Heart right ventricle (tissue), 16 donors: ENCODE measurements around the gene SETD1B. TPM values are rescaled to one million over a fixed set of nuclear protein-coding genes. Genes with fewer than 3 reads are reported as not detected.
"Not testable (repeated sequence)": the region's sequence is repeated elsewhere in the genome, so short reads cannot be mapped to it uniquely, and the experiment has no call there.

Source experiments
- ATAC-seq, 8 donors: fragments of 200-7000 bp; cut with Tn5 transposase; one replicate each; pipeline ENCODE4 v1.9.1; 2020; ENCODE audit warnings: mild to moderate bottlenecking in 8 of 8, moderate library complexity in 8 of 8, moderate number of reproducible peaks in 1 of 8
- DNase-seq, 2 donors: peaks; one replicate each; pipeline ENCODE4 v3.0.0-alpha.2; 2020
- H3K27ac ChIP-seq, 10 donors: fragments of 200-600 bp; sonication (generic) in 2 of 10; one replicate each; pipeline versions ENCODE4 v1.5.0 to v1.8.0; 2020 to 2022; ENCODE audit warnings: mild to moderate bottlenecking in 3 of 10
- H3K27me3 ChIP-seq, 7 donors: fragments of 200-600 bp; one replicate each; pipeline ENCODE4 v1.8.0; 2021 to 2022; ENCODE audit warnings: mild to moderate bottlenecking in 2 of 7
- H3K36me3 ChIP-seq, 9 donors: fragments of 200-600 bp; sonication (generic) in 1 of 9; one replicate each; pipeline versions ENCODE4 v1.5.0 to v1.8.0; 2020 to 2022; ENCODE audit warnings: mild to moderate bottlenecking in 2 of 9
- H3K4me1 ChIP-seq, 9 donors: fragments of 200-600 bp; sonication (generic) in 1 of 9; one replicate each; pipeline versions ENCODE4 v1.5.0 to v1.8.0; 2020 to 2022; ENCODE audit warnings: mild to moderate bottlenecking in 4 of 9
- H3K4me3 ChIP-seq, 10 donors: fragments of 200-600 bp; sonication (generic) in 2 of 10; one replicate each; pipeline versions ENCODE4 v1.5.0 to v1.8.0; 2020 to 2022; ENCODE audit warnings: mild to moderate bottlenecking in 7 of 10, moderate library complexity in 2 of 10
- H3K9me3 ChIP-seq, 11 donors: fragments of 200-600 bp in 10 of 11; sonication (generic) in 2 of 11; one replicate each; pipeline versions ENCODE4 v1.5.0 to v1.8.0; 2013 to 2022; ENCODE audit warnings: mild to moderate bottlenecking in 2 of 11, control low read depth in 1 of 11, moderate library complexity in 1 of 11
- CTCF ChIP-seq, 9 donors: fragments of 200-600 bp; sonication (generic) in 2 of 9; IDR thresholded peaks; one replicate each; pipeline versions ENCODE4 v1.5.0 to v1.8.0; 2021 to 2022; ENCODE audit warnings: antibody characterized with exemption in 9 of 9, mild to moderate bottlenecking in 5 of 9, moderate library complexity in 1 of 9
- WGBS, 2 donors: extraction: QIAGEN DNeasy Blood & Tissue Kit; methylation state at CpG; one replicate each; pipeline ENCODE4 v1.1.7; 2013; ENCODE audit warnings: inconsistent platforms in 1 of 2; 5-methylcytosine and 5-hydroxymethylcytosine counted together
- intact Hi-C, 10 donors: fragments of 100-400 bp; cut with DNase I; formaldehyde crosslinking; loops; one replicate each; pipeline versions ENCODE4 v1.11.1 to v1.14.2; 2022
- long read RNA-seq, 3 donors: library from polyadenylated mRNA; unstranded; transcript quantifications; one replicate each; pipeline ENCODE4 v2.0.0, GENCODE V29; 2020 to 2021
- polyA plus RNA-seq, 2 donors: library from polyadenylated mRNA; stranded (reverse); fragments of 200-250 nt; gene quantifications; one replicate each; pipeline ENCODE4 v1.2.3, GENCODE V29; 2013
- total RNA-seq, 10 donors: library from RNA; stranded (reverse); fragmentation: NEBNext Ultra II Directional in 3 of 10; extraction: Animal tissue kit (Norgen Biotek cat#: 25700) in 3 of 10; gene quantifications; one replicate each; pipeline versions ENCODE4 v1.2.1 to v1.2.4, GENCODE V29; 2021 to 2023
- donor health status: Arrhythmogenic right ventricular cardiomyopathy.
- donor health status: ischemic (EF 13 %, LVEDD 7.1; RV severe dilation, severe dysfunction).
- donor health status: healthy with polysubstance abuse.
- donor health status: DM: no; HTN: yes; CAD: no.
- donor health status: DM: no; HTN: no; CAD: no.
- donor health status: ischemic (EF 25% LVEDD 6.9; RV normal size, moderate dysfunction).
- donor health status: ischemic (EF 25% LVEDD 5.7; RV mildly dilated, moderate dysfunction).
- donor health status: healthy.
- donor health status: DM: yes; HTN: yes; CAD: no.
- donor health status: Ischemic cardiomyopathy.
- donor health status: ischemic (EF 35%, LVEDD 5.7; RV mildly dilated, moderate dysfunction).
- donor health status: nonischemic (EF 11% LVEDD 7.7; RV severe dilation, severe dysfunction).
- donor health status: DM: yes; HTN: yes; CAD: no.
- donor health status: PGD.
- donor health status: ischemic (EF 29% LVEDD 5.4; RV normal size, mild dysfunction).
- donor health status: nonischemic (EF 23%, LVEDD 6.1; RV moderate dilation, normal function).

The SETD1B gene
- 10 to 100 TPM; 10.3 to 14.8 (median 11.2) TPM for total RNA-seq
- polyA plus RNA-seq = 10 to 100 TPM in 1 of 2 donors, 1 to 10 TPM in 1; 2.8 to 11.9 TPM
- long read RNA-seq, donor 1, partial matches to known transcripts = 0 of 7 reads
- long read RNA-seq, donor 1, other reads (novel, unspliced or antisense) = 7 of 7 reads
- long read RNA-seq, donor 2, partial matches to known transcripts = 2 of 5 reads
- long read RNA-seq, donor 2, other reads (novel, unspliced or antisense) = 3 of 5 reads
- long read RNA-seq, donor 3, partial matches to known transcripts = 2 of 8 reads
- long read RNA-seq, donor 3, other reads (novel, unspliced or antisense) = 6 of 8 reads

DNA sequence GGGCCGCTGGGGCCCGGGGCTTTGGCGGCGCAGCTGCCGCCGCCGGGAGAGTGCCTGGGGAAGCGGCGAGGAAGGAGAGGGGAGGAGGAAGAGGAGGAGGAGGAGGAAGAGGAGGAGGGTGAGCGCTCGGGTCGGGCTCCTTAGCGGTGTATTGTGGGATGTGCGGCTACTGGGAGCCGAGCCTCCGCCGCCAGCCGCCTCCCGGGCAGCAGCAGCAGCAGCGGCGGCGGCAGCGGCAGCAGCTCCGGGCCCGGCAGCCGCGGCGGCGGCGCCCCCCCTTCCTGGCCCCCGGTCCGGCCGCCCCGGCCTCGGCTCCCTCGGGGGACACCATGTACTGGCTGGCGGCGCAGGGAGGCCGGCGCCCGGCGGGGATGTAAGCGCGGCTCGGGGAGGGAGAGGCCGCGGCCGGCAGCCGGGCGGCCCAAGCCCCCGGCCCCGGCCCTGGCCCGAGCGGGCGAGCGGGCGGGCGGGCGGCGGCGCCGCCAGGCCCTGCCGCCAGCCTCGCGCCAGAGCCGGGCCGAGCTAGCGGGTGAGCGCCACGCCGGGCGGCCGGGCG, at the start of gene SETD1B:
Gene SETD1B, plus strand, starts transcription at position 149 of the 556 bp plus-strand sequence. CDS start 729 bp downstream, outside the sequence.
- Histone ChIP-seq H3K4me3 (peak within 1 kb of the TSS; percentile 65 to 87 (median 76)), H3K27me3 (no peaks in the 10 kb centered on the region), H3K36me3 (peaks cover 0 to 29% (median 6%) of the 10 kb centered on the region in 9 donors), H3K4me1 (peaks cover 16 to 46% (median 34%) of the 10 kb centered on the region in 9 donors), H3K27ac (peak within 1 kb of the TSS; percentile 98 to 100 (median 100)), H3K9me3 (no peaks in the 10 kb centered on the region)
- TF ChIP-seq CTCF (IDR thresholded peaks at IDR 0.05) = no peak
- ATAC-seq = peak in 7 of 8 donors; percentile 10 to 31 (median 16)
- 0 to 1% methylated on average over 63 to 70 of the region's 74 CpGs for WGBS, 2 donors
- intact Hi-C loops = no loop called here
- peak; percentile 75 to 76 for DNase-seq

- Histone ChIP-seq H3K27me3 (no peaks in the 10 kb centered on the region), H3K4me3 (no peak overlapping the region), H3K9me3 (no peaks in the 10 kb centered on the region), H3K36me3 (peaks cover 0 to 29% (median 0%) of the 10 kb centered on the region in 9 donors), H3K4me1 (peaks cover 0 to 22% (median 7%) of the 10 kb centered on the region in 9 donors), H3K27ac (peak overlapping the region in 5 of 10 donors; percentile 60 to 75 (median 67))
- TF ChIP-seq CTCF (IDR thresholded peaks at IDR 0.05) = no peak
- intact Hi-C loops = loop anchor here in 2 of 10 donors (5.0 kb wide), 2 partner anchors 38 to 43 kb away; partner anchors contain the start of gene TMEM120B (in 1 of the 2)
- 95 to 96% methylated on average over 11 of the region's 11 CpGs for WGBS, 2 donors
- ATAC-seq = no peak
- DNase-seq = no peak
These were observed 49.0 kb upstream of the SETD1B start for GRCh38 chr12:121754836-121755235.

- no peaks in the 10 kb centered on the region for H3K27me3 ChIP-seq
- intact Hi-C loops = no loop called here
- no peak overlapping the region for H3K27ac ChIP-seq
- H3K36me3 ChIP-seq = peaks cover 0 to 26% (median 0%) of the 10 kb centered on the region in 9 donors
- 92 to 96% methylated on average over 3 of the region's 3 CpGs for WGBS, 2 donors
- DNase-seq (no peak), ATAC-seq (no peak)
- H3K4me1 ChIP-seq = peaks cover 0 to 22% (median 7%) of the 10 kb centered on the region in 9 donors
- TF ChIP-seq CTCF (IDR thresholded peaks at IDR 0.05) = no peak
- H3K9me3 ChIP-seq = no peaks in the 10 kb centered on the region
- H3K4me3 ChIP-seq = no peak overlapping the region
These were observed 48.2 kb upstream of the SETD1B start for GRCh38 chr12:121755591-121755990.

GRCh38 chr12:121758536-121758935, 45.3 kb upstream of the SETD1B start:
- H3K4me1 ChIP-seq = peaks cover 3 to 30% (median 11%) of the 10 kb centered on the region in 9 donors
- DNase-seq, H3K27ac ChIP-seq, H3K9me3 ChIP-seq, H3K4me3 ChIP-seq, H3K27me3 ChIP-seq, ATAC-seq, intact Hi-C loops: not testable (repeated sequence)
- 95 to 96% methylated on average over 15 to 22 of the region's 22 CpGs for WGBS, 2 donors
- H3K36me3 ChIP-seq = peaks cover 0 to 13% (median 0%) of the 10 kb centered on the region in 9 donors
